HG02678 (cell line): Measurements from ENCODE around the gene PLGRKT.
"Not testable (repeated sequence)": the region's sequence is repeated elsewhere in the genome, so short reads cannot be mapped to it uniquely, and the experiment has no call there.

Experiments used
- ATAC-seq: cut with Tn5 transposase; IDR thresholded peaks from one replicate; pipeline ENCODE4 v1.9.1; 2021; ENCODE audit warnings: mild to moderate bottlenecking, moderate library complexity; ENCODE audit not compliant: unreplicated experiment

PLGRKT gene

DNA sequence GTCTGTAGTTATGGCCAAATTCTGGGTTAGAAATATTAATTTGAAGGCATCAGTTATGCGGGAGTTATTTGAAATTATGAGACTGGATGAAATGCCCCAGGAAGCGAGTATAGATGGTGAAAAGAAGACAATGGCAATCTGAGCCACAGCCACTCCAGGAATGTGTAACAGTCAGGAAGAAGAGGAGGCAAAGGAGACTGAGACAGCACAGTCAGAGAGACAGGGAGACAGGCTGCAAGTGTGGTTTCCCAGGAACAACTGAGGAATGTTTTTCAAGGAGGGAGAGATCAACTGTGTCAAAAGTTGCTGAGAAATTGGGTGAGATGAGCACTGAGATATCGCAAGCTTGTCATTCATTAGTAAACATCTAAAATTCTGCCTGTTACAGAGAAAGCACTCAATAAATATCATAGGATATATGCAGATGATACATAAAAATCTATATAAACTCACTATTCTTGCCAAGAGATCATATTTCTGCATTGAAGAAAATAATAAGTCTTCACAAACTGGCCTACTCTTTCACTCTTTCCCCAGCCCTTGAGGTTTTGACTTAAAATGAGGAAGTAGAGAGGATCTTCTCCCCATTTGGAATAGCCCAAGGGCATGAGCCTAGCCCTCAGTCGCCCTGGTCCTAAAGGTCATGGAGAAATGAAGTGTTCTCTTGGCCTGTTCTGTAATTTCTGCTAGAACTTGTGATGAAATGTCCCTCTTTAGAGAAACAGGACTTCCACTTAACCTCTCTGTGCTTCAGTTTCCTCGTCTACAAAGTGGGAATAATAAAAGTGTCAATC lies 49.5 kb downstream of the PLGRKT start:
- no peak for ATAC-seq

GRCh38 chr9:5384436-5384835 lies 53.3 kb downstream of the PLGRKT start:
- ATAC-seq = no peak

DNA sequence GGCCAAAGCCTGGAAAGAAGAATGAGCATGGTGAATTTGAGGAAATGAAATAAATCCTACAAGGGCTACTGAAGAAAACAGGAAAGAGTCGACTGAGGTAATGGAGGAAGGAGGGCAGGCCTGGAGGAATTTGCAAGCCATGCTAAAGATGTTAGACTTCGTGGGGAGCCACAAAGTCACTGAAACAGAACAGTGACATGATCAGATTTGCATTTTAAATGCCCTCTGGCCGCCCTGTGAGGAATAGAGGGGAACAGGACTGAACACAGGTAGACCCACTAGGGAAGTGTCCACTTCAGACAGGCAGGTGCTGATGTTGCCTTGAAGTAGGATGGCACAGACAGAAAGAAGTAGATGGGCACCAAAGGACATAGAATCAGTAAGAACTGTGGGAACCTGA lies 55.2 kb downstream of the PLGRKT start:
- ATAC-seq = no peak

DNA sequence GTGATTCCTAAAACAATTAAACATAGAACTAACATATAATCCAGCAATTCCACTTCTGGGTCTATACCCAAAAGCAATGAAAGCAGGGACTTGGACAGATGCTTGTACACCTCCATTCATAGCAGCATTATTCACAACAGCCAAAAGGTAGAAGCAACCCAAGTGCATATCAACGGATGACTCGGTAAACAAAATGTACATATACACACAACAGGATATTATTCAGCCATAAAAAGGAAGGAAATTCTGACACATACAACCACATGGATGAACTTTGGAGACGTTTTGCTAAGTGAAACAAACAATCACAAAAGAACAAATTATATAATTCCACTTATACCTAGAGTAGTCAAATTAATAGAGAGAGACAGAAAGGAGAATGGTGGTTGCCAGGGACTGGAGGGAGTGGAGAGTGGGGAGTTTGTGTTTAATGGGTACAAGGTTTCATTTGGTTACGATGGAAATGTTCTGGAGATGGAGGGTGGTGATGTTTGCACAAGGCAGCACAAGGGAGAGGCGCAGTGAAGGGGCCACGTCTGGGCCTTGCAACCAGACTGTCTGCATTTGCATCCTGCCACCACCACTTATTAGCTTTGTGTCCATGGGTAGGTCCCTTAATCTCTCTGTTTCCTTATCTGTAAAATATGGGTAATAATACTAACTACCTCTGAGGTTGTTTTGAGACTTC lies 61.8 kb downstream of the PLGRKT start:
- no peak for ATAC-seq

DNA sequence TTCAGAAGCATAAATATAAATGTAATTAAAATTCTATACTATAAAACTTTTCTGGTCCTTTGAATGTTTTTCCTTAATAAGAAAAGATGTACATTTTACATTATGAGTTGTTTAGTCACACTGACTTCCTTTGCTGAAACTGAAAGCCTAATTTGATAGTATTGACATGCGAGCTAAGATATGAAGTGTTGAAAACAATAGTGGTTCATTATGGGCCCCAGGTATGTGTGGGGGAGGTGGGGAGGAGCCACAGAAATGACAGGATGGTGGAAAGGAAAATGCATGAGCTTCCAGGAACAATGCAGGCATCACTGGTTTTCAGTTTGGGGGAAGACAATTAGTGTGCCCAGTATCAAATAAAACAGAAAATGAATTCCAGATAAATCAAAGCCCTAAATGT lies 62.6 kb downstream of the PLGRKT start:
- no peak for ATAC-seq

GRCh38 chr9:5364294-5365024 lies 73.3 kb downstream of the PLGRKT start:
- ATAC-seq = peak; percentile 99

- no peak for ATAC-seq
Measured at GRCh38 chr9:5361326-5362010, 76.3 kb downstream of the PLGRKT start.

DNA sequence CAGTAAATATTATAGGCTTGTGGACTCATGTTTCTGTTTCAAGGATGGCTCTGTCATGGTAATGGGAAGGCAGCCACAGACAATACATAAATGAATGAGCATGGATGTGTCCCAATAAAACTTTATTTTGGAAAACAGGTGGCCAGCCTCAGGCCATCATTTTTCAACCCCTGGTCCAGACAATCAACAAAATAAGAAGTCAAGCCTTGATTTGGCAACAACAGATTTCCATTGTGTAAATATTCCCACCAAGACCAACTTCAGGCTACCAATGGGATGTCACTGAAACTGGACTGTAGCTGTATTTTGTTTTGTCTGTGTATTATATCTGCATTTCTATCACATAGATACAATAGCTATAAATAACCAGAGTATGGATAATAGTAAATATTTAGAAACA lies 77.4 kb downstream of the PLGRKT start:
- no peak for ATAC-seq

GRCh38 chr9:5357431-5358105 lies 80.2 kb downstream of the PLGRKT start:
- no peak for ATAC-seq

DNA sequence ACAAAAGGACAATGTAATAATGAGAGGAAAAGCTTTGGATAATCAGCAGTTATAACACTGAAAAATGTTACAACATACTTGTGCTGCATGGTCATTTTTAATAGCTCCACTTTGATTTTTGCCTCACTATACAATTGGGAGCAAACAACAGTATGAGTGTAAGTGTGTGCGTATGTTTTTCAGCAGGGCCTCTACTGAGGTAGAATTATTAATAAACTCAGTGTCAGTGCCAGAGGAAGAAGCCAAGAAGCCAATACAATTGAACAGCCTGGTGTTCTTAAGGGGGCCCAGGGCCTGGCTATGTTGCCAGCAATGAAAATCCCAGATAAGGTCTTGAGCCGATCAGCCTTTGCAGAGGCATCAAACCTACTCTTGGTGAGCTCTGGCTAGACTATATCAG lies 81.9 kb downstream of the PLGRKT start:
- ATAC-seq = no peak

GRCh38 chr9:5355226-5355625 lies 82.5 kb downstream of the PLGRKT start:
- no peak for ATAC-seq

DNA sequence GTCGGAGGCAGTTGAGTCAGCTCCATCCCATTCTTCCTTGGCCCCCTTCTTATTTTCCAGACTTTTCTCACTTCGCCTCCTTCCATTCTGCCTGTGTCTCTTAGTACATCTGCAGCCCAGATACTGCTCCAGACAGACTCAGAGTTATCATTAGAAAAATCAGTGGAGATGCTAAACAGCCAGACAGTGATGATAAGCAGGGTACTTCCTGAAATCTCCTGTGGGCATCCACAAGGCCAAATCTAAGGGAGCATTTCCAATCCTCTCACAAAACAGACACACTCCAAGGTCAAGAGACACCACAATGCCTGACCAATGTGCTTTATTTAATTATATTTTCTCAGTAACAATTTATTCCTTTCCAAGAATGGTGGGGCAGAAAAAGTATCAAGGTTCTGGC lies 83.5 kb downstream of the PLGRKT start:
- ATAC-seq = no peak

DNA sequence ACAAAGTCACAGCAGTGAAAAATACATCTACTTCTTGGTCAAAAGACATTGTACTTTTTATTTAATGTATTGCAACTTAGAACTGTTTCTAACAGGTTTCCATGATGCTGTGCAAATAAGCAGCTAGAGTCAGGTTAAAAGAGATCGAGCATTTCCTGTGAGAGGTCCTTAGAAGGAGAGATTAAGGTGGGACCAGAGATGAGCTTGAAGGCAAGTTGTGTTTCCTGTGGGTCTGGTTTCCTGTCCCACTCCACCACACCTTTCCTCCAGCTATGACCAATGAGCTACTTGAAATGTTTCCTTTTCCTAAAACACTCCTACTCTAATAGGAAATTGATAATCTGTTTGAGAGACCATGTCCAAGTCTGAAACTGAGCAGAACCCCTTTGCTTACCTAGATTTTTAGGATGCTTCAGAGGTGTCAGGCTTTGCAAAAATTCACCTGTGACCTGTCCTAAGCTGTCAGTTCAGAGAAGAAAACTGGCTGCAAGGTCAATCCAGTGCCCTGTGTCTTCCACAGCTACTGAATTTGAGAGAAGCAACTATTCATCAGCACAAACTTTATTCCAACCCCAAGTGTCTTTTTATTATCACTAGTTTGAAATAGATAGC lies 85.0 kb downstream of the PLGRKT start:
- ATAC-seq = no peak

GRCh38 chr9:5338992-5339981 lies 98.4 kb downstream of the PLGRKT start, which contains the start of gene RLN1:
Gene RLN1 (minus strand): TSS chr9:5339876. CDS start chr9:5339746, 130 bp downstream.
- peak; percentile 100 for ATAC-seq

DNA sequence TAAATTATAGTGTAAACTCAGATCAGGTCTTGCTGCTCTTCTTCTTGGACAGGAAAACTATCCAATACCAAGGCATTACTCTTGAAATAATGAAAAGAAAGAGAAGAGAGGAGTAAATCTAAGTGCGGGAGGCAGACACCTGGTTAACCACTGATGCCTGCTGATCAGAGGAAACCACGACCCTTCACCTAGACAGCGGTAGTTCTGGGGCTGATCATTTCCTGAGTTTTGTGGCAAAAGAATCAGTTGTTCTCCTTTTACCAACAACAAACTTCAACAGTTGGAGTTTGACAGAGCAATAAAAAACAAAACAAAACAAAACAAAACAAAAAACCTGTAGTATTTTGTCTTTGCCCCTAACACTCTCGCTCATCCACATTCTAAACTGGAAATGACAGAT lies 101.0 kb downstream of the PLGRKT start:
- ATAC-seq = no peak

DNA sequence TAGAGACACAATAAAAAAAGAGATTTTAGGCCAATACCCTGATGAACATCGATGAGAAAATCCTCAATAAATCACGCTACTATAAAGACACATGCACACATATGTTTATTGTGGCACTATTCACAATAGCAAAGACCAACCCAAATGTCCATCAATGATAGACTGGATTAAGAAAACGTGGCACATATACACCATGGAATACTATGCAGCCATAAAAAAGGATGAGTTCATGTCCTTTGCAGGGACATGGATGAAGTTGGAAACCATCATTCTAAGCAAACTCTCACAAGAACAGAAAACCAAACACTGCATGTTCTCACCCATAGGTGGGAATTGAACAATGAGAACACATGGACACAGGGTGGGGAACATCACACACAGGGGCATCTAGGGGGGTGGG lies 106.4 kb downstream of the PLGRKT start:
- ATAC-seq = not testable (repeated sequence)

DNA sequence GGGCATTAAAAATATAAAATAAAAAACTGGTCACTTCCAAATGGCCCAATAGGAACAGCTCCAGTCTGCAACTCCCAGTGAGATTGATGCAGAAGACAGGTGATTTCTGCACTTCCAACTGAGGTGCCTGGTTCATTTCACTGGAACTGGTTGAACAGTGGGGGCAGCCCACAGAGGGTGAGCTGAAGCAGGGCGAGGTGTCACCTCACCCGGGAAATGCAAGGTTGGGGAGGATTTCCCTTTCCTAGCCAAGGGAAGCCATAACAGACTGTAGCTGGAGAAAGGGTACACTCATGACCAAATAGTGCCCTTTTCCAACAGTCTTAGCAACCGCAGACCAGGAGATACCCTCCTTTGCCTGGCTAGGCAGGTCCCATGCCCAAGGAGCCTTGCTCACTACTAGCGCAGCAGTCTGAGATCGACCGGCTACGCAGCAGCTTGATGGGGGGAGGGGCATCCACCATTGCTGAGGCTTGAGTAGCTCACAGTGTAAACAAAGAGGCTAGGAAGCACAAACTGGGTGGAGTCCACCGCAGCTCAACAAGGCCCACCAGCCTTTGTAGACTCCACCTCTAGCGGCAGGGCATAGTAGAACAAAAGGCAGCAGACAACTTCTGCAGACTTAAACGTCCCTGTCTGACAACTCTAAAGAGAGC lies 110.7 kb downstream of the PLGRKT start:
- ATAC-seq = no peak

DNA sequence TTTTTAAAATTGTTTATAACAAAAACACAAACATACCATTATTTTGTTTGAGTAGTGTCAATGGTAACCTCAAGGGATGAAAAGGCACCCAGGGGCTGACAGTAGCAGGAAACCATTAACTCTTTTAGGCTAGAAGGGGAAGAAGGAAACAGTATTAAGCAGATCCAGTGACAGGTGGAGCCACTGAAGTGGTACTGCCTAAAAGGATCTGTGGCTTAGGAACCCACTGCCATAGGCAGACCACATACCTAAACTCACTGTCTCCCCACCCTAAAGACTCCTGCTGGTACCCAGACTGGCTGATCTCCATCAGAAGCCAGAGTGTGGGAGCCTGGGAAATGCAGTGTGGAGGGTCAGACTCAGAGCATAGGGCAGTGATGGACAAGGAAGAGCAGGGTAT lies 111.5 kb downstream of the PLGRKT start:
- no peak for ATAC-seq
